Coronary artery (tissue), 2 donors: ENCODE measurements around the gene UVRAG.

ENCODE experiments used
- DNase-seq: peaks from one replicate; pipeline ENCODE4 v3.0.0-alpha.2; 2017; ENCODE audit warnings: low spot score
- H3K27ac ChIP-seq, 2 donors: fragments of 200-600 bp; sonication (generic); one replicate each; pipeline ENCODE4 v1.5.1; 2016 to 2019
- H3K4me3 ChIP-seq: fragments of 200-600 bp; sonication (generic); 2 replicates; pipeline ENCODE4 v1.5.1; 2016; ENCODE audit warnings: mild to moderate bottlenecking, moderate library complexity
- CTCF ChIP-seq: fragments of 200-600 bp; sonication (generic); IDR thresholded peaks from one replicate; pipeline ENCODE4 v1.5.1; 2019; ENCODE audit warnings: antibody characterized with exemption

Gene UVRAG

GRCh38 chr11:76120513-76121101 is 305.6 kb downstream of the UVRAG start:
- peak overlapping the region; percentile 25 for H3K4me3 ChIP-seq
- no peak for TF ChIP-seq CTCF
- DNase-seq, result no peak
- peak overlapping the region in 1 of 2 donors; percentile 23 for H3K27ac ChIP-seq

GRCh38 chr11:76123248-76123647 is 308.2 kb downstream of the UVRAG start:
- DNase-seq, result no peak
- Histone ChIP-seq H3K27ac (no peak overlapping the region), H3K4me3 (no peak overlapping the region)
- no peak for TF ChIP-seq CTCF

GRCh38 chr11:76124905-76125770 is 310.1 kb downstream of the UVRAG start:
- no peak overlapping the region for H3K27ac ChIP-seq
- no peak for TF ChIP-seq CTCF
- no peak overlapping the region for H3K4me3 ChIP-seq
- no peak for DNase-seq

GRCh38 chr11:76129729-76130128 is 314.7 kb downstream of the UVRAG start:
- Histone ChIP-seq H3K27ac (no peak overlapping the region), H3K4me3 (no peak overlapping the region)
- TF ChIP-seq CTCF, result no peak
- no peak for DNase-seq

- DNase-seq, result no peak
- Histone ChIP-seq H3K27ac (peak overlapping the region; percentile 36 to 72), H3K4me3 (no peak overlapping the region)
- no peak for TF ChIP-seq CTCF
Observed at GRCh38 chr11:76131142-76131541, 316.1 kb downstream of the UVRAG start.

GRCh38 chr11:76131671-76132631 is 316.9 kb downstream of the UVRAG start:
- no peak for DNase-seq
- no peak overlapping the region for H3K4me3 ChIP-seq
- peak overlapping the region; percentile 36 to 72 for H3K27ac ChIP-seq
- no peak for TF ChIP-seq CTCF
